ENCODE results near the gene KRTAP5-1. TPM values are rescaled to one million over a fixed set of nuclear protein-coding genes. Genes with fewer than 3 reads are reported as not detected.

KRTAP5-1 gene
- total RNA-seq, 2 experiments from 2014 or later = not detected

DNA sequence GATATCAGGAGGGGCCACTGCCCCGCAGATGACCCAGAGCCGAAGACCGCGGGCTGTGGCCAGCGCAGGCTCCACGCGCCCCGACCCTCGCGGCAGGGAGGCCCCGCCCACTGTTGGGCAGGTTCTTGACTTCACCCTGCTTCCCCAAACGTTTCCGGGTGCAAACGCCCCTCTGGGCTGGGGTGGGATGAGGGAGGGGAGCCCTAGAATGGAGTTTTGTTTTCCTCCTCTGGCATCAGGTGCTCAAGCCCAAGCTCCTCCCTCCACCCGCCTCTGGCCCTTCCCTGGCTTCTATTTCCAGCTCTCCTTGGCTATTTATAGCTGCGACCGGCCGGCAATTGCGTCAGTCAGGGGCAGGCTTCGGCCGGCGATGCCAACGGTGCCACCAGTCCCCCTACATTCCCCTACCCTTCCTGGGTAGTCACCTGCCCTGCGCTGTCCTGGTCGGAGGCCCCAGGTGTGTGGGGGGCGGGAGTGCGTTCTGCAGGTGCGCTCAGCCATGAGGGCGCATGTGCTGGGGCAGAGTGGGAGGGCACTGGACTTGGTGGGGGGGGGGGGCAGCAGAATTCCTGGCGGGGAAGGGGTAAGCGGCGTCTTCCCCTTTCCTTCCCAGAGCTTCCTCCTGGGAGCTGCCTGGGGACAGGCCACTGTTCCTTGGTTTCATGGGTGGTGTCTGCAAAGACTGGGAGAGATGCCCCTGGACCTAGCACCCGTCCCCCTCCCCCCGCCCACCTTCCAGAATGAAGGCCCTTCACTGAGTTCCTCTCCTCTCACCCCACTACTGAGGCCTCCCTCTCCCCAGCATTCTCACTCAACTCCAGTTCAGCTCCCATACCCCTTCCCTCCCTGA, 36.6 kb downstream of the KRTAP5-1 start:
- ATAC-seq = no peak
- Mint-ChIP-seq H3K27me3 (peaks cover 35% of the 10 kb centered on the region), H3K36me3 (no peaks in the 10 kb centered on the region), H3K9me3 (ENCODE audit: low read depth) (no peaks in the 10 kb centered on the region), H3K4me3 (no peak overlapping the region), H3K27ac (no peak overlapping the region), H3K4me1 (no peaks in the 10 kb centered on the region)
- no peak for DNase-seq
- CTCF ChIA-PET = interaction anchor here (1.3 to 4.4 kb wide), 3 partner anchors 11 to 26 kb away, joined by 3 to 64 read pairs (median 5); no protein-coding TSS in a partner anchor

DNA sequence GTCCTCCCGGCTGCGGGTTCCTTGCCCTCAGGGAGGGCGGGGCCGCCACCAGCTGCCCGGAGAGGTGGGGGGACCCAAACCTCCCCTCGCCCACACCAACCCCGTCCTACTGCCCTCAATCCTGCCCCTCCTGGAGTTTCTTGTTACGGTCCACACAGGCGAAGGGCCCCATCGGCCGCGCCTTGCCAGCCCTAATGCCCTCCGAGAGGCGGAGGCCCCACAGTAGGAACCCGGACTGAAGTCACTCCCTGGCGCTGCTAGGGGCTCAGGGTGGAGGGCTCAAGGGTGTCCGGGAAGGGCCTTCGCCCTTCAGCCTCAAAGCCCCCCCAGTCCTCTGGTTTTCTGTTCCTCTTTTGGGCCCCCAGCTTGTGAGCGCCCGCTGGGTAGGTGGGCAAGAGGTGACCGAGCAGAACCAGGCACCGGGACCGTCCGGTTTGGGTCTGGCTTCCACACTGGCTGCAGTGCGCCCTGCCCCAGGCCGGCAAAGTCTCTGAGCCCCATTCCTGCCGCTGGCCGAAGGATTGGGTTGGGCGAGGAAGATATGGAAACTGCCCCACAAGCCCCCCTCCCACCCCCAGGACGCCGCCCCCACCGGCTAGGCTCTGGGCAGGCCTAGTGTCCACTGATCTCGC, 37.5 kb downstream of the KRTAP5-1 start:
- Mint-ChIP-seq H3K27ac (no peak overlapping the region), H3K36me3 (no peaks in the 10 kb centered on the region), H3K4me3 (no peak overlapping the region), H3K4me1 (no peaks in the 10 kb centered on the region), H3K27me3 (peaks cover 35% of the 10 kb centered on the region), H3K9me3 (ENCODE audit: low read depth) (no peaks in the 10 kb centered on the region)
- no peak for ATAC-seq
- no peak for DNase-seq
- CTCF ChIA-PET = interaction anchor here (1.0 to 4.4 kb wide), 8 partner anchors 12 to 81 kb away, joined by 3 to 64 read pairs (median 6); no protein-coding TSS in a partner anchor

DNA sequence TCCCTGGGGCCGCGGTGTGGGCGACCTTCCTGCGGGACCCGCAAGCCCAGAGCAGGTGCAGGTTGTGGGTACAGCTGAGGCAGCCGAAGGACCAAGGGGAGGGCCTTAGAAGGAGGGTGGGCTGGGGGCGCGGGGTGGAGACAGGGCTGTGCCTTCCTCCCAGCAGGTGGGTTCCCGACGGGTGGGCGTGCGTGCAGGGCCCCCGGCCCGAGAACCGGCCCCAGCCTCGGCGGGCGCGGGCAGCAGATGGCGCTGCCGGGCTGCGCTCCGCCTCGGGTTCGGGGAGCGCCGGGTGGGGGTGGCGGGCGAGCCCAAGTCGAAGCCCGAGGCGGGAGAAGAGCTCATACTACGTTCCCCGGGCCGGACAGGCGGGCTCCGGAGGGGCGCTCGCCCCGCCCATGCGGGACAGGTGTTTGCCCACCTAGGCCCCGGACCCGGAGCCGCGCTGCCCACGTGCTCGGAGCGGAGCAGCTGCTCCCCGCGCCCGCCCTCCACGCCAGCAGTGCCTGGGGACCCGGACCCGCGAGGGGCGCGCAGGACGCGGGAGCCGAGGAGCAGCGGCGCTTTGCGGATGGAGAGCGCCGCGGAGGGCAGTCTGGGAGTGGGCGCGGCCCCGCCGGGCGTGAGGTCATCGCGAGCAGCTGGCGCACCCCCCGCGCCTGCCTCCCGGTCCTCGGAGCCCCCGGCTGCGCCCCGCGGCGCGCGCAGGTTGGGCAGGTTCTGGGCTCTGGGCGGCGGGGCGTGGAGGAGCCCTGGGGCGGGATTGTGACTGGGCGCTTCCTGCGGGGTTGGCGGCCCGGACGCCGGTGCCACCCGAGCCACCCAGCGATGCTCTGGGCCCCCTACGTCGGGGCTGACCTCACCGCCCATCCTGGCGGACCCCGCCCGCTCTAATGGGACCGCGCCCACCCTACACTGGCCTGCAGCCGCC, 38.3 kb downstream of the KRTAP5-1 start:
- no peaks in the 10 kb centered on the region for H3K36me3 Mint-ChIP-seq
- H3K4me1 Mint-ChIP-seq = no peaks in the 10 kb centered on the region
- no peak for DNase-seq
- H3K27ac Mint-ChIP-seq = no peak overlapping the region
- peak; percentile 70 for ATAC-seq
- H3K27me3 Mint-ChIP-seq = peaks cover 35% of the 10 kb centered on the region
- CTCF ChIA-PET = interaction anchor here (0.8 to 4.4 kb wide), 18 partner anchors 9 to 106 kb away, joined by 3 to 64 read pairs (median 4); partner anchors contain the start of gene DUSP8
- no peak overlapping the region for H3K4me3 Mint-ChIP-seq
- H3K9me3 Mint-ChIP-seq (ENCODE audit: low read depth) = no peaks in the 10 kb centered on the region

- no peaks in the 10 kb centered on the region for H3K36me3 Mint-ChIP-seq
- peaks cover 35% of the 10 kb centered on the region for H3K27me3 Mint-ChIP-seq
- CTCF ChIA-PET = interaction anchor here (0.9 to 4.4 kb wide), 15 partner anchors 12 to 107 kb away, joined by 3 to 64 read pairs (median 3); partner anchors contain the start of gene DUSP8
- no peaks in the 10 kb centered on the region for H3K4me1 Mint-ChIP-seq
- ATAC-seq = no peak
- no peaks in the 10 kb centered on the region for H3K9me3 Mint-ChIP-seq (ENCODE audit: low read depth)
- DNase-seq = no peak
- no peak overlapping the region for H3K27ac Mint-ChIP-seq
- H3K4me3 Mint-ChIP-seq = no peak overlapping the region
Observed at GRCh38 chr11:1546077-1546535, 39.0 kb downstream of the KRTAP5-1 start.

GRCh38 chr11:1545432-1545831, 39.7 kb downstream of the KRTAP5-1 start:
- H3K9me3 Mint-ChIP-seq (ENCODE audit: low read depth) = no peaks in the 10 kb centered on the region
- CTCF ChIA-PET = interaction anchor here (4.4 kb wide), 1 partner anchor 29 kb away, joined by 64 read pairs; no protein-coding TSS in a partner anchor
- peaks cover 35% of the 10 kb centered on the region for H3K27me3 Mint-ChIP-seq
- no peak for DNase-seq
- ATAC-seq = no peak
- no peaks in the 10 kb centered on the region for H3K4me1 Mint-ChIP-seq
- H3K36me3 Mint-ChIP-seq = no peaks in the 10 kb centered on the region
- H3K27ac Mint-ChIP-seq = no peak overlapping the region
- H3K4me3 Mint-ChIP-seq = no peak overlapping the region

GRCh38 chr11:1544536-1544935, 40.5 kb downstream of the KRTAP5-1 start:
- ATAC-seq = no peak
- peaks cover 32% of the 10 kb centered on the region for H3K27me3 Mint-ChIP-seq

DNA sequence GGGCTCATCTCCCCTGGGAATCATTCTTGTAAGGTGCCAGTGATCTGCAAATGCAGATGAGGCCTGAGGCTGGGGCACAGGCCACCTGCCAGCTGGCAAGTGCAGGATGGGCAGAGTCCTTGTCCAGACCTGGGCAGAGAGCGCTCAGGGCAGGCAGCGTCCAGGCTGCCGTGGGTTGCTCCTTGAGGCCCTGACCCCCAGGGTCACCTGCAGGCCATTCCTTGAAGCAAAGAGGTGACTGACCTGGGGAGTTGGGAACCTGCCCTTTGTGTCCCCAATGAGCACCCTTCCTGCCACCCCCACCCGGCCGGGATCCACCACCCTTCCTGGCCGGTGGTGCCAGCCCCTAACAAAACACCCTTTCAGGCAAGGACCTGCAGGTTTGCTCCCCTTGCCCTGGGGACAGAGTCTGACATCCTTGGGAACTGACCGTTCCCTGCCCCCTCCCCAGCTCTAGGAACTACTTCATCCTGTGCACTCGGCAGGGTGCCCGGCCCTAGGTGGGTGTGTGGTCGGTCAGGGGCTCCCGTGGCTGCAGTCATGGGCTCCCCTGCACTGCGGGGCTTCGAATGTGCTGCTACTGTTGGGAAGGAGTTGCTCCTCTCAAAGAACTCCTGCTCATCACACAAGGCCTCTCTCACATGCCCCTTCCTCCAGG, 41.3 kb downstream of the KRTAP5-1 start:
- DNase-seq (no peak), ATAC-seq (no peak)
- CTCF ChIA-PET = interaction anchor here (1.3 kb wide), 1 partner anchor 31 kb away, joined by 4 read pairs; no protein-coding TSS in a partner anchor
- Mint-ChIP-seq H3K4me3 (no peak overlapping the region), H3K27ac (no peak overlapping the region), H3K4me1 (no peaks in the 10 kb centered on the region), H3K36me3 (no peaks in the 10 kb centered on the region), H3K27me3 (peaks cover 24% of the 10 kb centered on the region), H3K9me3 (ENCODE audit: low read depth) (no peaks in the 10 kb centered on the region)

More at GRCh38 chr11:1544536-1544935, 40.5 kb downstream of the KRTAP5-1 start:
- DNase-seq = no peak
- no peaks in the 10 kb centered on the region for H3K36me3 Mint-ChIP-seq
- no peaks in the 10 kb centered on the region for H3K9me3 Mint-ChIP-seq (ENCODE audit: low read depth)
- no peaks in the 10 kb centered on the region for H3K4me1 Mint-ChIP-seq
- no peak overlapping the region for H3K27ac Mint-ChIP-seq
- no peak overlapping the region for H3K4me3 Mint-ChIP-seq
- CTCF ChIA-PET = interaction anchor here (1.3 kb wide), 1 partner anchor 30 kb away, joined by 4 read pairs; no protein-coding TSS in a partner anchor

GRCh38 chr11:1542267-1542666, 42.8 kb downstream of the KRTAP5-1 start:
- H3K4me3 Mint-ChIP-seq = no peak overlapping the region
- H3K27me3 Mint-ChIP-seq = peaks cover 18% of the 10 kb centered on the region
- CTCF ChIA-PET = interaction anchor here (1.8 kb wide), 1 partner anchor 33 kb away, joined by 4 read pairs; no protein-coding TSS in a partner anchor
- DNase-seq (no peak), ATAC-seq (no peak)
- no peaks in the 10 kb centered on the region for H3K36me3 Mint-ChIP-seq
- H3K27ac Mint-ChIP-seq = no peak overlapping the region
- no peaks in the 10 kb centered on the region for H3K4me1 Mint-ChIP-seq
- H3K9me3 Mint-ChIP-seq (ENCODE audit: low read depth) = no peaks in the 10 kb centered on the region

DNA sequence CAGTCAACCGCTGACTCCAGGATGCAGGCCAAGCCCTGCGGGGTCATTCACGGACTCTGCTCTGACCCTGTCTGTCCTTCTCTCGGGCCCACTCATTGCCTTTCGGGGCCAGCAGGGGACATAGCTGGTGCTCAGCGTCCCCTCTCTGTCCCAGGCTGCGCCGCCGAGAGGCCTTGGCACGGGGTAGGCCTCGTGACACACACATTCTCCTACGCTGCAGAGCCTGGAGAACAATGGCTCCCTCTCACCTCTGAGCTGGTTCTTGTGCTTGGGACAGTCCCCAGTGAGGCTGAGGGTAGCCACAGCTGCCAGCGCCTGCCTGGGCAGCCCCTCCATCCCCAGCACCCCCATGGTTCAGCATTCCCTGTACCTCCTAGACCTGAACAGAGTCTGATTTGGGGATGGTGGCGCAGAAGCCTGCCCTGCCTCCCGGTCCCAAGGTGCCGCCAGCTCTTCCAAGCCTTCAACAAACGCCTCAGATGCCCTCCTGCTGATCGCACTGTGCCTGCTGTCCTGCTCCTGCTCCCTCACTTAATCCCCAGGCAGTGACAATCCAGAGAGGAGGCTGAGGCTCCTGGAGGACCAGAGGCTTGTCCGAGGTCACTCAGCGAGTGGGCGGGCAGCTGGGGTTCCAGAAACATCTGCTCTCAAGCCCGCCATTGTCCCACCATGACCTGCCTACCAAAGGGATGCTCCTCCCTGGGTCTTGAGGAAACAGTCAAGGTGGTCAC, 43.4 kb downstream of the KRTAP5-1 start:
- Mint-ChIP-seq H3K27ac (no peak overlapping the region), H3K36me3 (no peaks in the 10 kb centered on the region), H3K4me1 (no peaks in the 10 kb centered on the region), H3K4me3 (no peak overlapping the region), H3K27me3 (peaks cover 18% of the 10 kb centered on the region), H3K9me3 (ENCODE audit: low read depth) (no peaks in the 10 kb centered on the region)
- CTCF ChIA-PET = interaction anchor here (1.8 kb wide), 1 partner anchor 33 kb away, joined by 4 read pairs; no protein-coding TSS in a partner anchor
- ATAC-seq (no peak), DNase-seq (no peak)

DNA sequence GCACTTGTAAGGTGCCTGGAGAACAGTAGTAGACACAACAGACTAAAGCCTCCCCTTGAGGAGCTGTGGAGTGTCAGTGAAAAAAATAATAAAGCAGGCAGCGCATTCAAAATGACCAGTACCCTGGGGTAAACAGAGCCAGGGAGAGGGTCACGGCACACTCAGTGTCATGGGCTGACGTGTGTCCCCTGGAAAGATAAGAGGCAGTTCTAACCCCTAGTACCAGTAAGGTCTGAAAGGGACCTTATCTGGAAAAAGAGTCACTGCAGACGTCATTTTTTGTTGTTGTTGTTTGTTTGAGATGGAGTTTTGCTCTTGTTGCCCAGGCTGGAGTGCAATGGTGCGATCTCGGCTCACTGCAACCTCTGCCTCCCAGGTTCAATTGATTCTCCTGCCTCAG, 45.0 kb downstream of the KRTAP5-1 start:
- DNase-seq (no peak), ATAC-seq (no peak)
- Mint-ChIP-seq H3K27ac (no peak overlapping the region), H3K4me1 (peaks cover under 1% of the 10 kb centered on the region), H3K36me3 (no peaks in the 10 kb centered on the region), H3K9me3 (ENCODE audit: low read depth) (no peaks in the 10 kb centered on the region), H3K4me3 (no peak overlapping the region), H3K27me3 (peaks cover 4% of the 10 kb centered on the region)
- CTCF ChIA-PET = interaction anchor here (1.4 kb wide), 1 partner anchor 35 kb away, joined by 3 read pairs; no protein-coding TSS in a partner anchor

- Mint-ChIP-seq H3K4me1 (peaks cover 2% of the 10 kb centered on the region), H3K4me3 (no peak overlapping the region), H3K27ac (no peak overlapping the region), H3K36me3 (no peaks in the 10 kb centered on the region), H3K9me3 (ENCODE audit: low read depth) (no peaks in the 10 kb centered on the region), H3K27me3 (peaks cover 4% of the 10 kb centered on the region)
- DNase-seq = no peak
- CTCF ChIA-PET = interaction anchor here (1.3 to 1.4 kb wide), 2 partner anchors 23 to 37 kb away, joined by 3 to 4 read pairs; no protein-coding TSS in a partner anchor
- ATAC-seq = no peak
Observed at GRCh38 chr11:1538153-1538552, 46.9 kb downstream of the KRTAP5-1 start.

Data from activated CD8-positive, alpha-beta memory T cell treated with anti-CD3 and anti-CD28 coated beads, Interleukin-2, amount 10 ng/mL, durations not matched to agents 7 days and 5 days (primary cell).